ENCODE results near the gene MFNG. TPM values are rescaled to one million over a fixed set of nuclear protein-coding genes. Genes with fewer than 3 reads are reported as not detected.
A peak's percentile ranks its signal among the peaks of the same experiment; 100 is the strongest.
"Not testable (repeated sequence)": the region's sequence is repeated elsewhere in the genome, so short reads cannot be mapped to it uniquely, and the experiment has no call there.

The MFNG gene
- total RNA-seq, 4 donors from 2014 or later: 7.5 to 23.1 (median 18.5) TPM

GRCh38 chr22:37473437-37473946 is 12.7 kb downstream of the MFNG start:
- 76% methylated on average over 4 of the region's 8 CpGs for WGBS
- H3K36me3 ChIP-seq: peaks cover 0 to 52% (median 10%) of the 10 kb centered on the region in 4 donors
- no peak for DNase-seq (ENCODE audit: extremely low spot score)
- intact Hi-C loops (cut with DNase I): no loop called here
- no peaks in the 10 kb centered on the region for H3K4me1 ChIP-seq
- H3K9me3 ChIP-seq: no peaks in the 10 kb centered on the region
- peaks cover 0 to 93% (median 0%) of the 10 kb centered on the region in 4 donors for H3K27me3 ChIP-seq
- TF ChIP-seq EP300 (IDR thresholded peaks at IDR 0.05) (no peak), POLR2AphosphoS5 (IDR thresholded peaks at IDR 0.05) (no peak), CTCF (IDR thresholded peaks at IDR 0.05) (no peak), POLR2A (IDR thresholded peaks at IDR 0.05; ENCODE audit: low read depth) (no peak)
- no peak overlapping the region for H3K27ac ChIP-seq (replicated peaks in 1 of 4)
- H3K4me3 ChIP-seq: no peak overlapping the region

GRCh38 chr22:37472418-37473006 is 13.7 kb downstream of the MFNG start:
- Histone ChIP-seq H3K36me3 (peaks cover 0 to 43% (median 6%) of the 10 kb centered on the region in 4 donors), H3K27ac (replicated peaks in 1 of 4) (no peak overlapping the region), H3K4me3 (no peak overlapping the region), H3K27me3 (peaks cover 0 to 93% (median 1%) of the 10 kb centered on the region in 4 donors), H3K4me1 (no peaks in the 10 kb centered on the region), H3K9me3 (no peaks in the 10 kb centered on the region)
- intact Hi-C loops (cut with DNase I): no loop called here
- DNase-seq (ENCODE audit: extremely low spot score): no peak
- WGBS: 31% methylated on average over 3 of the region's 8 CpGs
- TF ChIP-seq POLR2AphosphoS5 (IDR thresholded peaks at IDR 0.05): no peak
- peak in 2 of 3 experiments; percentile 7 to 22 for TF ChIP-seq CTCF (IDR thresholded peaks at IDR 0.05)

GRCh38 chr22:37471727-37472417 is 14.3 kb downstream of the MFNG start:
- TF ChIP-seq CTCF (IDR thresholded peaks at IDR 0.05): no peak
- no peak for TF ChIP-seq POLR2AphosphoS5 (IDR thresholded peaks at IDR 0.05)
- TF ChIP-seq EP300 (IDR thresholded peaks at IDR 0.05): no peak
- no peak for TF ChIP-seq POLR2A (IDR thresholded peaks at IDR 0.05; ENCODE audit: low read depth)
- peaks cover 0 to 93% (median 3%) of the 10 kb centered on the region in 4 donors for H3K27me3 ChIP-seq
- WGBS: 82% methylated on average over 9 of the region's 9 CpGs

GRCh38 chr22:37470087-37470445 is 16.1 kb downstream of the MFNG start:
- peaks cover 0 to 93% (median 3%) of the 10 kb centered on the region in 4 donors for H3K27me3 ChIP-seq
- intact Hi-C loops (cut with DNase I): no loop called here

More at GRCh38 chr22:37471727-37472417, 14.3 kb downstream of the MFNG start:
- H3K4me3 ChIP-seq: no peak overlapping the region
- intact Hi-C loops (cut with DNase I): no loop called here
- DNase-seq (ENCODE audit: extremely low spot score): no peak
- H3K36me3 ChIP-seq: peaks cover 0 to 39% (median 4%) of the 10 kb centered on the region in 4 donors
- H3K4me1 ChIP-seq: no peaks in the 10 kb centered on the region
- no peaks in the 10 kb centered on the region for H3K9me3 ChIP-seq
- H3K27ac ChIP-seq (replicated peaks in 1 of 4): no peak overlapping the region

GRCh38 chr22:37469416-37470086 is 16.6 kb downstream of the MFNG start:
- DNase-seq (ENCODE audit: extremely low spot score): no peak
- intact Hi-C loops (cut with DNase I): no loop called here
- Histone ChIP-seq H3K4me1 (no peaks in the 10 kb centered on the region), H3K27ac (replicated peaks in 1 of 4) (no peak overlapping the region), H3K9me3 (no peaks in the 10 kb centered on the region), H3K27me3 (peaks cover 0 to 88% (median 3%) of the 10 kb centered on the region in 4 donors), H3K4me3 (no peak overlapping the region), H3K36me3 (peaks cover 0 to 32% (median 3%) of the 10 kb centered on the region in 4 donors)
- 90% methylated on average over 4 of the region's 8 CpGs for WGBS
- TF ChIP-seq POLR2AphosphoS5 (IDR thresholded peaks at IDR 0.05) (no peak), CTCF (IDR thresholded peaks at IDR 0.05) (no peak)

More at GRCh38 chr22:37470087-37470445, 16.1 kb downstream of the MFNG start:
- H3K27ac ChIP-seq (replicated peaks in 1 of 4): no peak overlapping the region
- no peak for DNase-seq (ENCODE audit: extremely low spot score)
- TF ChIP-seq POLR2A (IDR thresholded peaks at IDR 0.05; ENCODE audit: low read depth) (no peak), POLR2AphosphoS5 (IDR thresholded peaks at IDR 0.05) (no peak)
- no peaks in the 10 kb centered on the region for H3K4me1 ChIP-seq
- no peak overlapping the region for H3K4me3 ChIP-seq
- H3K36me3 ChIP-seq: peaks cover 0 to 37% (median 3%) of the 10 kb centered on the region in 4 donors
- WGBS: 81% methylated on average over 5 of the region's 5 CpGs
- H3K9me3 ChIP-seq: no peaks in the 10 kb centered on the region

GRCh38 chr22:37468201-37468695 is 17.9 kb downstream of the MFNG start:
- WGBS: 92% methylated on average over 14 of the region's 14 CpGs
- DNase-seq (ENCODE audit: extremely low spot score); intact Hi-C loops (cut with DNase I); H3K9me3 ChIP-seq; H3K27ac ChIP-seq (replicated peaks in 1 of 4); H3K4me3 ChIP-seq; H3K4me1 ChIP-seq: not testable (repeated sequence)
- Histone ChIP-seq H3K27me3 (peaks cover 0 to 89% (median 3%) of the 10 kb centered on the region in 4 donors), H3K36me3 (peaks cover 0 to 18% (median 3%) of the 10 kb centered on the region in 4 donors)
